Activated CD8-positive, alpha-beta memory T cell treated with anti-CD3 and anti-CD28 coated beads, Interleukin-2, amount 50 U/mL, for 48 hours (primary cell): Measurements from ENCODE around the gene PSMB10.
"Not testable (repeated sequence)": the region's sequence is repeated elsewhere in the genome, so short reads cannot be mapped to it uniquely, and the experiment has no call there.

ENCODE experiments used
- DNase-seq: peaks from one replicate; pipeline ENCODE4 v3.0.0-alpha.2; 2020

Gene PSMB10

GRCh38 chr16:67936124-67936879 is at the start of gene PSMB10:
TSS of gene PSMB10 (minus strand) at chr16:67936850. CDS start at chr16:67936749, 101 bp downstream.
- peak; percentile 82 for DNase-seq

GRCh38 chr16:67982011-67982696 is 45.5 kb upstream of the PSMB10 start:
- no peak for DNase-seq

GRCh38 chr16:67979955-67980678 is 43.5 kb upstream of the PSMB10 start, which contains the start of gene DPEP3:
TSS of gene DPEP3 (minus strand) at chr16:67980499. CDS start at chr16:67980380, 119 bp downstream.
- DNase-seq: no peak

GRCh38 chr16:67977469-67978227 is 41.0 kb upstream of the PSMB10 start:
- no peak for DNase-seq

GRCh38 chr16:67977005-67977404 is 40.4 kb upstream of the PSMB10 start:
- DNase-seq: no peak

GRCh38 chr16:67976205-67976604 is 39.6 kb upstream of the PSMB10 start:
- no peak for DNase-seq

- DNase-seq: no peak
These were observed 38.9 kb upstream of the PSMB10 start for GRCh38 chr16:67975321-67976105.

GRCh38 chr16:67972285-67972684 is 35.6 kb upstream of the PSMB10 start:
- not testable (repeated sequence) for DNase-seq

- no peak for DNase-seq
These were observed 34.5 kb upstream of the PSMB10 start for GRCh38 chr16:67971111-67971510.

- no peak for DNase-seq
These were observed 32.8 kb upstream of the PSMB10 start for GRCh38 chr16:67969254-67970039.

- peak; percentile 95 for DNase-seq
These were observed 32.0 kb upstream of the PSMB10 start, which contains the start of gene SLC12A4 for GRCh38 chr16:67968400-67969253. TSS of gene SLC12A4 (minus strand) at chr16:67968637. CDS start at chr16:67968553, 84 bp downstream.

- DNase-seq: peak; percentile 77
These were observed 31.3 kb upstream of the PSMB10 start for GRCh38 chr16:67967958-67968399.

- DNase-seq: peak; percentile 69
These were observed 30.7 kb upstream of the PSMB10 start for GRCh38 chr16:67967183-67967957.

GRCh38 chr16:67966549-67967182 is 30.0 kb upstream of the PSMB10 start:
- DNase-seq: no peak

GRCh38 chr16:67965668-67966548 is 29.3 kb upstream of the PSMB10 start:
- DNase-seq: no peak

- no peak for DNase-seq
These were observed 28.0 kb upstream of the PSMB10 start for GRCh38 chr16:67964477-67965131.
